Measurements from ENCODE around the gene GALT.

- TF ChIP-seq CTCF (conservative IDR thresholded peaks at IDR 0.05; ENCODE audit: low read depth, low read length) (no peak), EZH2phosphoT487 (IDR thresholded peaks at IDR 0.05; ENCODE audit: borderline replicate concordance, low read length) (no peak)
These were observed 10.9 kb upstream of the GALT start for GRCh38 chr9:34635556-34635955.

All from PC-3 (cell line).